Measurements from ENCODE around the gene KIRREL1. TPM values are rescaled to one million over a fixed set of nuclear protein-coding genes. Genes with fewer than 3 reads are reported as not detected.

Gene KIRREL1
- total RNA-seq, 2 experiments from 2014 or later = not detected

GRCh38 chr1:158024737-158025136, 31.3 kb downstream of the KIRREL1 start:
- no peak for TF ChIP-seq CTCF (IDR thresholded peaks at IDR 0.05)
- ATAC-seq (ENCODE audit: poor library complexity) = no peak
- peaks cover 7% of the 10 kb centered on the region for H3K27me3 Mint-ChIP-seq
- H3K4me3 ChIP-seq (ENCODE audit: low read length) = no peak overlapping the region
- H3K4me1 ChIP-seq (ENCODE audit: insufficient read depth, low read length) = no peaks in the 10 kb centered on the region
- ChIA-PET CTCF (no interaction called here), POLR2A (no interaction called here)
- no peaks in the 10 kb centered on the region for H3K4me1 Mint-ChIP-seq (ENCODE audit: low read depth)
- DNase-seq = no peak
- no peaks in the 10 kb centered on the region for H3K9me3 ChIP-seq (ENCODE audit: control insufficient read depth in 1 of 2, insufficient read depth in 1 of 2, low read length in 2 of 2)
- no peak overlapping the region for H3K27ac Mint-ChIP-seq
- H3K36me3 ChIP-seq (ENCODE audit: insufficient read depth, low read length) = no peaks in the 10 kb centered on the region
- H3K27me3 ChIP-seq (ENCODE audit: control insufficient read depth in 1 of 2, insufficient read depth in 2 of 2, low read length in 2 of 2) = no peaks in the 10 kb centered on the region
- no peaks in the 10 kb centered on the region for H3K9me3 Mint-ChIP-seq
- H3K4me3 Mint-ChIP-seq = no peak overlapping the region
- intact Hi-C loops (cut with DNase I, micrococcal nuclease) = no loop called here
- no peak overlapping the region for H3K27ac ChIP-seq (ENCODE audit: low read depth in 1 of 2, low read length in 2 of 2)
- no peaks in the 10 kb centered on the region for H3K36me3 Mint-ChIP-seq (ENCODE audit: low read depth)

DNA sequence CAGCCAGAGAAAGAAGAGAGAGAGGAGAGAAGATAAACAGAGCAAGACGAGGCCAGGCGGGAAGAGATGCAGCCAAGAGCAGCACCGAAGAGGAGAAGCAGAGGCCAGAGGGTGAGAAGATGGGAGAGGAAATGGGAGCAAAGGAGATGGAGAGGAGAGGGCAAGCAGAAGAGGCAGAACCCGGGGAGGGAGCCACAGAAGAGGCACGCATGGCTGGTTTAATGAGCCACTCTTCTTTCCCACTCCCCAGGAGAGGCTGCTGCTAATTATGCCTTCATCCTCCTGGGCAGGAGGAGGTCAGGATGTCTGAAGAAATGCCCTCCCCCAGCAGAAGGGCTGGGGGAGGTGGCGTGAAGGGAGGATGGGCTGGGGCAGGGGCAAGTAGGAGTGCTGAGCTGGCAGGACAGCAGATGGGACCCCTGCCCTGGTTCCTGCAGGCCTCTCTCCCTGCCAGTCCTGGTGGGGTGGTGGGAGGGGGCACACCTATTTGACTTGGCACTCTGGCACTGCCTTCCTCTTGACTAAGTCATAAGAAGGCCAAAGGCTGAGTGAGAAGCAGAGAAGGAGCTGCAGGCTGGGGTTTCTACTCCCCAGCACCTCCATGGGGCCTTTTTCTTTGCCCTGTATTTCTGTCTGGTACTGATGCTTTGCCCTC, 32.3 kb downstream of the KIRREL1 start:
- no peak overlapping the region for H3K27ac Mint-ChIP-seq
- no peak overlapping the region for H3K4me3 Mint-ChIP-seq
- no peak for TF ChIP-seq CTCF (IDR thresholded peaks at IDR 0.05)
- no peaks in the 10 kb centered on the region for H3K4me1 Mint-ChIP-seq (ENCODE audit: low read depth)
- ChIA-PET CTCF (no interaction called here), POLR2A (no interaction called here)
- Histone ChIP-seq H3K36me3 (ENCODE audit: insufficient read depth, low read length) (no peaks in the 10 kb centered on the region), H3K4me3 (ENCODE audit: low read length) (no peak overlapping the region), H3K27me3 (ENCODE audit: control insufficient read depth in 1 of 2, insufficient read depth in 2 of 2, low read length in 2 of 2) (no peaks in the 10 kb centered on the region), H3K9me3 (ENCODE audit: control insufficient read depth in 1 of 2, insufficient read depth in 1 of 2, low read length in 2 of 2) (no peaks in the 10 kb centered on the region), H3K4me1 (ENCODE audit: insufficient read depth, low read length) (no peaks in the 10 kb centered on the region), H3K27ac (ENCODE audit: low read depth in 1 of 2, low read length in 2 of 2) (no peak overlapping the region)
- peaks cover 7% of the 10 kb centered on the region for H3K27me3 Mint-ChIP-seq
- DNase-seq (no peak), ATAC-seq (ENCODE audit: poor library complexity) (no peak)
- intact Hi-C loops (cut with DNase I, micrococcal nuclease) = no loop called here
- H3K36me3 Mint-ChIP-seq (ENCODE audit: low read depth) = no peaks in the 10 kb centered on the region
- no peaks in the 10 kb centered on the region for H3K9me3 Mint-ChIP-seq

GRCh38 chr1:158026651-158027050, 33.2 kb downstream of the KIRREL1 start:
- POLR2A ChIA-PET = no interaction called here
- no peaks in the 10 kb centered on the region for H3K36me3 Mint-ChIP-seq (ENCODE audit: low read depth)

More at GRCh38 chr1:158026651-158027050, 33.2 kb downstream of the KIRREL1 start:
- ATAC-seq (ENCODE audit: poor library complexity) (no peak), DNase-seq (no peak)
- Histone ChIP-seq H3K36me3 (ENCODE audit: insufficient read depth, low read length) (no peaks in the 10 kb centered on the region), H3K27me3 (ENCODE audit: control insufficient read depth in 1 of 2, insufficient read depth in 2 of 2, low read length in 2 of 2) (no peaks in the 10 kb centered on the region), H3K4me3 (ENCODE audit: low read length) (no peak overlapping the region), H3K4me1 (ENCODE audit: insufficient read depth, low read length) (no peaks in the 10 kb centered on the region), H3K9me3 (ENCODE audit: control insufficient read depth in 1 of 2, insufficient read depth in 1 of 2, low read length in 2 of 2) (no peaks in the 10 kb centered on the region), H3K27ac (ENCODE audit: low read depth in 1 of 2, low read length in 2 of 2) (no peak overlapping the region)
- intact Hi-C loops (cut with DNase I, micrococcal nuclease) = no loop called here
- peaks cover 7% of the 10 kb centered on the region for H3K27me3 Mint-ChIP-seq
- no peak overlapping the region for H3K27ac Mint-ChIP-seq
- CTCF ChIA-PET = no interaction called here
- H3K9me3 Mint-ChIP-seq = no peaks in the 10 kb centered on the region
- no peak overlapping the region for H3K4me3 Mint-ChIP-seq
- no peak for TF ChIP-seq CTCF (IDR thresholded peaks at IDR 0.05)
- no peaks in the 10 kb centered on the region for H3K4me1 Mint-ChIP-seq (ENCODE audit: low read depth)
